ENCODE results near the gene MPND.

The MPND gene

DNA sequence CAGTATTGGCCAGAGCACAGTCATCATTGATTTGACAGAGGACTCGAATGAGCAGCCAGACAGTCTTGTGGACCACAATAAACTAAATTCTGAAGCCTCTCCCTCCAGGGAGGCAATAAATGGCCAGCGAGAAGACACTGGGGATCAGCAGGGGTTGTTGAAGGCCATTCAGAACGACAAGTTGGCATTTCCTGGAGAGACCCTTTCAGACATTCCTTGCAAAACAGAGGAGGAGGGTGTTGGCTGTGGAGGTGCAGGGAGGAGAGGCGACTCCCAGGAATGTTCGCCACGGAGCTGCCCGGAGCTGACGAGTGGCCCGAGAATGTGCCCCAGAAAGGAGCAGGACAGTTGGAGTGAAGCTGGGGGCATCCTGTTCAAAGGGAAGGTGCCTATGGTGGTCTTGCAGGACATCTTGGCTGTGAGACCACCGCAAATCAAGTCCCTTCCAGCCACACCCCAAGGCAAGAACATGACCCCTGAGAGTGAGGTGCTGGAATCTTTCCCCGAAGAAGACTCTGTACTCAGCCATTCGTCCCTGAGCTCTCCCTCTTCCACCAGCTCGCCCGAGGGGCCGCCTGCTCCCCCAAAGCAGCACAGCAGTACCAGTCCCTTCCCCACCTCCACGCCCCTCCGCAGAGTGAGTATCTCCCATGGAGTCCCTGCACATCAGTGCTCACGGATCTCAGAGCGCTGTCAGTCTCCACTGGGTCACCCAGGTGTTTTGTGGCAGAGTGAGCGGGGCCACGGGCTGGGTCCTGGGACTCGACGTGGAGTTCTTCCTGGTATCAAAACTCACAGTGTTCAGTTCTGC lies 66.0 kb downstream of the MPND start:
- DNase-seq: no peak

Data from NCI-H69 (cell line).